ENCODE results near the gene PGS1.
A peak's percentile ranks its signal among the peaks of the same experiment; 100 is the strongest.

Gene PGS1

DNA sequence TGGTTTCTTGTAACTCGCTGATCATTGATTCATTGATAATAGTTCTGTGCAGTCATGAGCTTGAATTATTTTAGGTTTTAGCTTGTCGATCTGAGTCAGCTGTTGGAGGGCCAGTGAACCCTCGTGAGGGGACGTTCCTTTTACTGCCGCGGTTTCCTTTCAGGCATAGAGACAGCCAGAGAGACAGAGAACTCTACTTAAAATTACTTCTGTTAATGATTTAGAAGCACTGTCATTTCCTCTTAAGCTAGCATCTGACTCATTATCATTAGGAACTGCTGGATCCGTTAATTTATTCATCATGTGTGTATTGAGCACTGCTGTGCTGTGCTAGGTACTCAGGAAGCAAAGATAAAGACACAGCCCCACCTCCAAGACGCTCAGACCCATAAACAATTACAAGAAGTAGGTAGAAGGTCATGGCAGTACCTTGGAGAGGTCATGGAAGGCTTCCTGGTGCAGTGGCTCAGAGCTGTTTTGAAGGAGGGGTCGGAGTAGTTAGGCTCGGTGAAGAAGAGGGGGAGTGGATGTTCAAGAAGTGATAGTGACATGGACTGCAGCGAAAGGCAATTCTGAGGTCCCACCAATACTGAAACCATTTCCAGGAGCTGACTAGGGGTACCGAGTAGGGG, 3.3 kb downstream of the PGS1 start:
- Mint-ChIP-seq H3K9me3 (no peaks in the 10 kb centered on the region), H3K4me3 (peak overlapping the region; percentile 98), H3K36me3 (ENCODE audit: low read depth) (peaks cover 33% of the 10 kb centered on the region), H3K27me3 (ENCODE audit: low read depth) (no peaks in the 10 kb centered on the region), H3K27ac (peak overlapping the region; percentile 94), H3K4me1 (ENCODE audit: low read depth) (peaks cover 70% of the 10 kb centered on the region)

DNA sequence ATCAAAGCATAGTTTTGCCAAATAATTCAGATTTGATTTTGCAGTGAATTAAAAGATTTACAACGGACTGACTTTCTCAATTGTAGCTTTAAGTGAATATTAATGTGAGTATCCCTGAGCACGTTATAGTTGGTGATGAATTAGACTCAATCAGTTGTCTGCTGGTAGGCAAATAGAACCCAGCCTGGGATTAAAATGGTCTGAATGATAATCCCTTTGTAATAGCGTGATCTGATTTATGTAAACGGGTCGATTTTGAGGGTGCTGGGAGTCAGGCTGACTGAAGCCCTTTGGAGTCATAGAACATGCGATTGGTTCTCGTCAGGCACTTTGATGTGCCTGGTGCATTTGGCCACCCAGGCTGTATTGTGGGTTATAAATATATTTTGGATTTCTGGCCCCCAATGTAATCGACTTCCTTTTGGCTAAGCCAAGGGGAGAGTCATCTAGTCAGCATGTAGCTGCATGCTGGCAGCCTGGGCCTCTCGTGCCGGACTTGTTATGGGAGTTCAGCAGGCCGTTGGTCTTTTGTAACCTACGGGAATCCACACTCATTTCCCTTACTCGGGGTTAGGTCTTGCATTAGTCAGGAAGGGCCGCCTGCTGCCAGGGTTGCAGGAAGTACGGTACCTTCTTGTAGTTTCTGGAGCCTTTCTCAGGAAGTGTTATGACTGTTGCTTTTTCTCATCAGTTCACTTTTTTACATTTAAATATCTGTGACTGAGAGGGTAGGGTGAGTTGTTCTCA, 5.4 kb downstream of the PGS1 start:
- peak overlapping the region; percentile 98 for H3K27ac Mint-ChIP-seq
- H3K4me1 Mint-ChIP-seq (ENCODE audit: low read depth) = peaks cover 78% of the 10 kb centered on the region
- H3K4me3 Mint-ChIP-seq = peak overlapping the region; percentile 71
- H3K27me3 Mint-ChIP-seq (ENCODE audit: low read depth) = no peaks in the 10 kb centered on the region
- peaks cover 37% of the 10 kb centered on the region for H3K36me3 Mint-ChIP-seq (ENCODE audit: low read depth)
- no peaks in the 10 kb centered on the region for H3K9me3 Mint-ChIP-seq

DNA sequence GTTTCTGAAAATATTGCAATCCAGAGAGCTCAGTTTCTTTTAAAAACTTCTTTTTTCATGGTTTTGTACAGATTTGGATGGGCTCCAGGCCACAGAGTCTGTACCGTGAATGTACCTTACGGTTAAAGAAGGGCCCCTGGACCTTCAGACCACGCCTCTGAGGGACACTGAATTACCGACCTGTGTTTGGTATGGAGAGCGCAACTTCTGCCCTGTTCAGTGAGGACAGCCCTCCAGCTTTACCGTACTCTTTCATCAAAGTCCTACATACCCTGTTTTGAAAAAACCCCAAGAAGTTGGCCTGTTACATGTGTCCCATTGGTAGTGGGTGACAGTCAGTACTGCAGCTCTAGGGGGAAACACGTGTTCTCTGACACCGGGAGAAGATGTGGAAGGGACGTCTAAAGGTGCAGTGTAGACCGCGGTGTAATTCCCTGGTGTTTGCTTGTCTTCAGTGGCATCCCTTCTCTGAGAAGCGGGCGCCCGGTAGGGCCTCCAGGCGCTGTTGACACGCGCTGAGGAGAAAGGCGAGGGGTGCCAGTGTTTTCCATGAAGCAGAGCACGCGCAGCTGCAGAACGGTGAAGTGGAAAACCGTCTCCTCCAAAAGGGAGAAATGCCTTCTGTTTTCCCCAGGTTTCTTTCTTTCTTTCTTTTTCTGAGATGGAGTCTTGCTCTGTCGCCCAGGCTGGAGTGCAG, 6.2 kb downstream of the PGS1 start:
- no peaks in the 10 kb centered on the region for H3K27me3 Mint-ChIP-seq (ENCODE audit: low read depth)
- H3K9me3 Mint-ChIP-seq = no peaks in the 10 kb centered on the region
- H3K4me3 Mint-ChIP-seq = peak overlapping the region; percentile 71
- peak overlapping the region; percentile 98 for H3K27ac Mint-ChIP-seq
- H3K4me1 Mint-ChIP-seq (ENCODE audit: low read depth) = peaks cover 76% of the 10 kb centered on the region
- peaks cover 32% of the 10 kb centered on the region for H3K36me3 Mint-ChIP-seq (ENCODE audit: low read depth)

DNA sequence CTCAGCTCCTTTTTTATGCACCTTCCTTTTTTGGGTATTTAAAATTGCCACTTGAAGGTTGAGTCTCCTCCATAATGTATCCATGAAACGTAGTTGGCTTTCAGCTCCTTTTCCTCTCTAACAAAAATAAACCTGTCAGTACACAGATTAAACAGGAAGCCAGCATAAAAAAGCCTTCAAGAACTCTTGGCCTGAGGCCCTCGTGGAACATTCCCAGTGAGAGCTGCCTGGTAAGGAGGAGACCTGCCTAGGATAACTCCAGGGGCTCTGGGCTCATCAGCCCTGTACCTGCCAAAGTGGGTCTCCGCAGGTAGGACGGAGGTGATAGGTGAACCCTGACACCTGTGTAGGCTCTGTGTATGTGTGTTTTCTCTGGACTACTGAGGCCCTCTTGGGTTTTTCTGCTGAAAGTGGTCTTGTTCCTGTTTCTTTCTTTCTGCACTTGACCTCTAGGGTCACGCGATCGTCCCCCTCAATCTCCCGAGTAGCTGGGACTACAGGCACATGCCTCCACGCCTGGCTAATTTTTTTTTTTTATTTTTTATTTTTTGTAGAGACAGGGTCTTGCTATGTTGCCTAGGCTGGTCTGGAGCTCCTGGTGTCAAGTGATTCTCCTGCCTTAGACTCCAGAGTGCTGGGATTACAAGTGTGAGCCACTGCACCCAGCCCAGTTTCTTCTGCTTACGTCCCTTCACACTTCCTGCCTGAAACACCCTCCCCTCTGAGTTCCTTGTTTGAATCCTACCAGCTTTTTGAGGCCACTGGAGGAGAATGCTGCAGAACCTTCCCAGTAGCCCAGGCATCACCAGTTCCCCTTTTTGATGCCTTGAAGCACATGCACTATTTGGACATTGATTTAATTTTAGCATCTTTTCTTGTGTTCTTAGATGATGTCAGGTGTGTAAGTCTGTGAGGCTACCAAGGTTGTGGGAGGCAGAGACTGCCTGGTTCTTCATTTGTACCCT, 9.8 kb downstream of the PGS1 start:
- Mint-ChIP-seq H3K4me3 (peak overlapping the region; percentile 66), H3K27ac (peak overlapping the region; percentile 91), H3K9me3 (no peaks in the 10 kb centered on the region), H3K4me1 (ENCODE audit: low read depth) (peaks cover 60% of the 10 kb centered on the region), H3K27me3 (ENCODE audit: low read depth) (no peaks in the 10 kb centered on the region), H3K36me3 (ENCODE audit: low read depth) (peaks cover 27% of the 10 kb centered on the region)

DNA sequence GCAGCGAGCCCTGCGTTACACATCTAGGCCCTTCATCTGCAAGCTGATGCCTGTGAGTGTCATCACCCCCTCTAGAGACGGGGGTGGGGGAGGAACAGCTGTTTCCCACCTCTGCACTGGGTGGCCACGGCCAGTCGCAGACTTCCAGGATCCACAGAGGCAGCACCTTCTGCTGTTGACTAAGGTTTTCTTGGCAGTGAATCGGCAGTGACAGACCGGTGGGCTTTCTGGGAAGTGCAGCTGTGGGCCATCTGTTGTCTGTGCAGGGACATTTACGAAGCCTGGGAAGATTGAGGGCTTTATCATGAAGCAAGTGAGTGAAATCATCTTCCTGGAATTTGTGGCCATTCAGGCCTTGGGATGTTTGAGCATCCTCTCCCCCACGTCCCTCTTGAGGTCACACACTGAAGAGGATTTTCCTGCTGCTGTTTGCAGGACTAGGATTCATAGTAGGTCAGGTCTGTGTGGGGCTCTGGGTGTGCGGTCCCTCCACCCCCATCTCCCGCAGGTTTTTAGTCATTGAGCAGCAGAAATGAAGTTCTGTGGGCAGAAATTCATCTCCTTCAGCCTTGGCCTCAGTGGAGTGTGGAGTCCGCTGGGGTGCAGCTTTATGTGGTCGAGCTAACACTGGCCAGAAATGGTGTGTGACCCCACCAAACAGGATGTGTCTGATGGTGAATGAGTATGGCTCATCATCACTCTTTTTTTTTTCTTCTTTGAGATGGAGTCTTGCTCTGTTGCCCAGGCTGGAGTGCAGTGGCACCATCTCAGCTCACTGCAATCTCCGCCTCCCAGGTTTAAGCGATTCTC, 12.0 kb downstream of the PGS1 start:
- peak overlapping the region; percentile 36 for H3K27ac Mint-ChIP-seq
- peaks cover 44% of the 10 kb centered on the region for H3K4me1 Mint-ChIP-seq (ENCODE audit: low read depth)
- H3K4me3 Mint-ChIP-seq = no peak overlapping the region
- no peaks in the 10 kb centered on the region for H3K9me3 Mint-ChIP-seq
- no peaks in the 10 kb centered on the region for H3K27me3 Mint-ChIP-seq (ENCODE audit: low read depth)
- peaks cover 32% of the 10 kb centered on the region for H3K36me3 Mint-ChIP-seq (ENCODE audit: low read depth)

DNA sequence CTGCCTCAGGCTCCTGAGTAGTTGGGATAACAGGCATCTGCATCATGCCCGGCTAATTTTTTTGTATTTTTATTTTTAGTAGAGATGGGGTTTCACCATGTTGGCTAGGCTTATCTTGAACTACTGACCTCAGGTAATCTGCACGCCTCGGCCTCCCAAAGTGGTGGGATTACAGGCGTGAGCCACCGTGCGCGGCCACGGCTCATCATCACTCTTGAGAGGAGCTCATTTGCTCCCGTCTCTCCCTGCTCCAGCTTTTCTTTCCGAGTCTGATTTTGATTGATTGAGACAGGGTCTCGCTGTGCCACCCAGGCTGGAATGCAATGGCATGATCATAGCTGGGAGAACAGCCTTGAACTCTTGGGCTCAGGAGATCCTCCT, 12.6 kb downstream of the PGS1 start:
- Mint-ChIP-seq H3K9me3 (no peaks in the 10 kb centered on the region), H3K4me3 (no peak overlapping the region), H3K27me3 (ENCODE audit: low read depth) (no peaks in the 10 kb centered on the region), H3K36me3 (ENCODE audit: low read depth) (peaks cover 34% of the 10 kb centered on the region), H3K27ac (no peak overlapping the region), H3K4me1 (ENCODE audit: low read depth) (peaks cover 40% of the 10 kb centered on the region)

DNA sequence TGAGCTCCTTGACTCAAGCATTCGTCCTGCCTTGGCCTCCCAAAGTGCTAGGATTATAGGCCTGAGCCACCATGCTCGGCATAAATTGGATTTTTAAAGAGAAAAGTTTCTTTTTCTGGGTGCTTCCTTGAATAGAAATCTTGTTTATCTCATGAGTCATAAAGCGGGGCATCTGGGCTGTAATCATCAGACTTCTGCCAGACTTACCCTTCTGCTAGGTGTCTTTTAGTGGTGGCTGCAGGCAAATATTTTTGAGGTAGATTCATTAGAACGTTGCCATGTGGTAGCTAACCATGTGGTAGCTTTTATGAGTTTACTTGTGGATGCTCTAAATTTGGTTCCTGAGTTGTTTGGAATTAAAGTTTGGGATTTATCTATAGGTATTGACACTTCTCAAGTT, 13.4 kb downstream of the PGS1 start:
- no peaks in the 10 kb centered on the region for H3K27me3 Mint-ChIP-seq (ENCODE audit: low read depth)
- H3K36me3 Mint-ChIP-seq (ENCODE audit: low read depth) = peaks cover 32% of the 10 kb centered on the region
- H3K9me3 Mint-ChIP-seq = no peaks in the 10 kb centered on the region
- H3K4me3 Mint-ChIP-seq = no peak overlapping the region
- no peak overlapping the region for H3K27ac Mint-ChIP-seq
- peaks cover 35% of the 10 kb centered on the region for H3K4me1 Mint-ChIP-seq (ENCODE audit: low read depth)

DNA sequence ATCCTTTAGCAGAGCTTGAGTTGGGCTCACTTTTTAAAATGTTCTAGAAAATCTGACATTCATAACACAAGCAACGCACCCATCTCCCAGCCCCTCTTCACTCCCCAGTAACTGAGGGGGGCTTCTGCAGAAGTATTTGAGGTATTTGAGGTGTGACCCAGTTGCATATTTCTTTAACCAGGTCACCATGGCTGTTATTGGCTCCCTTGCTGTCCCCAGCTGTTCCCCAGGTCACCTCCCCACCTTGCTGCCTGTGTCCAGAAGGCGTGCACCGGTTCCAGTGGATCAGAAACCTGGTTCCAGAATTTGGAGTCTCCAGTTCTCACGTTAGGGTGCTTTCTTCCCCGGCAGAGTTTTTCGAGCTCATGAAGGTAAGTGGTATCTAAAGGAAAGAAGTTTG, 13.8 kb downstream of the PGS1 start:
- Mint-ChIP-seq H3K4me3 (no peak overlapping the region), H3K27ac (no peak overlapping the region), H3K27me3 (ENCODE audit: low read depth) (no peaks in the 10 kb centered on the region), H3K9me3 (no peaks in the 10 kb centered on the region), H3K36me3 (ENCODE audit: low read depth) (peaks cover 35% of the 10 kb centered on the region), H3K4me1 (ENCODE audit: low read depth) (peaks cover 34% of the 10 kb centered on the region)

DNA sequence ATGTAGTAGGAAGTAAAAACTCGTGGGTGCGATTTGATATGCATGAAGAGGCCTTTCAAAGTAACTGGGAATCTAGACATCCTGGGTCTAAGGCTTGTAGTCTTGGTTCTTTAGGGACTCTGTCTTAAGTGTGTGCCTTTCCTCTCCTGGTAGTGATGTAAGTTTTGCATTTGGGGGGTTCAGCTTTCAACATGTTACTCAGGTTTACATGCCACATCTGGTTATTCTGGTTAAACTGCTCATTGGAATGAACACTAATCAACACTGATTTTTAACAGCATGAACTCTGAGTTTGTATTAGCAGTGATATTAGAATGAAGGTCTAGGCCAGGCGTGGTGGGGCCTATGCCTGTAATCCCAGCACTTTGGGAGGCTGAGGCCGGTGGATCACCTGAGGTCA, 15.1 kb downstream of the PGS1 start:
- Mint-ChIP-seq H3K4me1 (ENCODE audit: low read depth) (peaks cover 27% of the 10 kb centered on the region), H3K9me3 (no peaks in the 10 kb centered on the region), H3K27ac (peak overlapping the region; percentile 23), H3K36me3 (ENCODE audit: low read depth) (peaks cover 41% of the 10 kb centered on the region), H3K4me3 (no peak overlapping the region), H3K27me3 (ENCODE audit: low read depth) (no peaks in the 10 kb centered on the region)

DNA sequence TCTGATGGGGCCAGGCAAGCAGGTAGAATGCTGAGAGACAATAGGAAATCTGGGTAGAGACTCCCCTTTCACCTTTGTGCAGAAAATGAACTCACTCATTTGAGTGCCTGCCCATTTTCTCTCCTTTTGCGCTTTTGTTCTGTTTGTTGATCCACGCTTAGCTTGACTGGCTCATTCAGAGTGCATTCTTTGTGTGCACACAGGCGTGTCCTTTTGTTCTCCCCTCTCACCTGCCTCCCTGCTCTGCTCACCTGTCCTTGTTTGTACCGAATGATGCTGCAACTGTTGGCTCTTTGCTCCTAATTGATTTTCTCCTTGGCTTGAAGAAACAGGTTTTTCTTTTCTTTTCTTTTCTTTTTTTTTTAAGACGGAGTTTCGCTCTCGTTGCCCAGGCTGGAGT, 15.8 kb downstream of the PGS1 start:
- Mint-ChIP-seq H3K36me3 (ENCODE audit: low read depth) (peaks cover 45% of the 10 kb centered on the region), H3K27ac (no peak overlapping the region), H3K4me3 (no peak overlapping the region)

DNA sequence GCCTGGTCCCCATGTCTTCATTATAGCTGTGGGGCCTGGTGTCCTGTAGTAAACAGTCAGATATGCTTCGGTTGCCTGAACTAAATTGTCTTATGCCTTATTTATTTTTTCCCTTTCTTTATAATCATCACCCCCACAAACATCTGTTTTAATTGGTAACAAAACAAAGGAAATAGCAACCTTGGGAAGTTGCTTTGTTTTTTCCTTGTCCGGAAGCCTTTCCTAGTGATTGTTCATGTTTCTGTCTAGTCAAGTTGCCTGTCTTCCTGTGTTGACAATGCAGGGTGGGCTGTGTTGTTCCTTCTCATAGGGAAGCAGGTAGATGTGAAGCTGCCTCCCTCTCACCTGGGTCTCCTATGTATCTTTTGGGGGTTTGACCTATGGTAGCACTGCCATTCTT, 16.7 kb downstream of the PGS1 start:
- peaks cover 50% of the 10 kb centered on the region for H3K36me3 Mint-ChIP-seq (ENCODE audit: low read depth)
- peaks cover 20% of the 10 kb centered on the region for H3K4me1 Mint-ChIP-seq (ENCODE audit: low read depth)
- no peak overlapping the region for H3K27ac Mint-ChIP-seq
- H3K4me3 Mint-ChIP-seq = no peak overlapping the region
- H3K27me3 Mint-ChIP-seq (ENCODE audit: low read depth) = no peaks in the 10 kb centered on the region
- no peaks in the 10 kb centered on the region for H3K9me3 Mint-ChIP-seq

More for the DNA sequence above, 15.8 kb downstream of the PGS1 start:
- Mint-ChIP-seq H3K27me3 (ENCODE audit: low read depth) (no peaks in the 10 kb centered on the region), H3K9me3 (no peaks in the 10 kb centered on the region), H3K4me1 (ENCODE audit: low read depth) (peaks cover 21% of the 10 kb centered on the region)

DNA sequence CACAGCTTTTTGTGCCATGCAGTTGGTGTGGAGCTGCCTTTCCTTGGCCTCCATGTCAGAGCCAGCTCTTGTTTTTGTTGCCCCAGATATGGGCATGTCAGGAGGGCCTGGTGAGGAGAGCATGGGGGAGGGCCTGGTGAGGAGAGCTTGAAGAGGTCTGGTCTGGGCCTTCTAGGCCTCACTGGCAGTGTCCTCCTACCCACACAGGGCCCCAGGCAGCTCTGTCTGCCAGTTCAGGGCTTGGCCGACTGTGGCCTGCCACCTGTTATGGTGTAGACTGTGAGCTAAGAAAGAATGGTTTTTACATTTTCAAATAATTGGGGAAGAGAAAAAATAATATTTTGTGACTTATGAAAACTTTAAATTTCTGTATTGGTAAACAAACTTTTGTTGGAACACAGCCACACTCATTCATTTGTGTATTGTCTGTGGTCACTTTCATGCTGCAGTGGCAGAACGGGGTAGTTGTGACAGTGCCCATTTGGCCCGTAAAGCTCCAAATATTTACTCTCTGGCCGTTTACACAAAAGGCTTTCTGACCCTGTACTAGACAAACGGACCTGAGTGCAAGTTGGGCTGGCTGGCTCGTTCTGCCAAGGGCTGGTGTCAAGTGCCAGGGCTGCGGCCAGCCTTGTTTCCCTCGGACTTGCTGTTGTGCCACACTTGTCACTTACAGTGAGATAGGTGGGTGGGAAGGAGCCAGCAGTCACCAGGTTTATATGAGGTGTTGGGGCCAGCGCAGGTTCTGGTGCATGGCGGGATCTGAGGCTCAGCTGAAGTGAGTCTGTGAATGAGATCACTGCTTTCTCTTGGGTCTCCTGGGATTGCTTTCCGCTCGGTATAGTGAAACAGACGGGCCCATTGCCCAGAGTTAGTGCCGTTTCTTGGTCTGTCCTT, 18.2 kb downstream of the PGS1 start:
- Mint-ChIP-seq H3K4me3 (no peak overlapping the region), H3K27me3 (ENCODE audit: low read depth) (no peaks in the 10 kb centered on the region), H3K4me1 (ENCODE audit: low read depth) (peaks cover 12% of the 10 kb centered on the region), H3K9me3 (no peaks in the 10 kb centered on the region), H3K27ac (no peak overlapping the region), H3K36me3 (ENCODE audit: low read depth) (peaks cover 57% of the 10 kb centered on the region)

DNA sequence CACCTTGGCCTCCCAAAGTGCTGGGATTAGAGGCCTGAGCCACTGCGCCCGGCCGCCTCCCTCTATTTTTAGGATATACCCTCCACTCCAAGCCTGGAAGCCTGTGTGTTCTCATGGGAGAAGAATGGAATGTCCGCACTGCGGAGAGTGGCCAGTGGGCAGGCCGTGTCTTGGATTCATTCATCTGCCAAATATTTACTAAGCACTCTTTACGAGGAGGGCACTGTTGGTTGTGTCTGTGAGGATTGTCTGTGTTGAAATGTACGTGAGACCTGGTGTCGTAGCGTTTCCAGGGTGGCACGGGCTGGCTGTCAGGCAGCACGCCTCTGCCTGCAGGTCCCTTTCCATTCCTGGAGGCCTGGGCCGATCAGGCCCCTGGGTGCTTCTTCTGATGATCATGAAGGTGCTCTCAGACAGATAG, 19.2 kb downstream of the PGS1 start:
- H3K27me3 Mint-ChIP-seq (ENCODE audit: low read depth) = no peaks in the 10 kb centered on the region
- no peak overlapping the region for H3K4me3 Mint-ChIP-seq
- H3K9me3 Mint-ChIP-seq = no peaks in the 10 kb centered on the region
- peaks cover 9% of the 10 kb centered on the region for H3K4me1 Mint-ChIP-seq (ENCODE audit: low read depth)
- H3K36me3 Mint-ChIP-seq (ENCODE audit: low read depth) = peaks cover 63% of the 10 kb centered on the region
- no peak overlapping the region for H3K27ac Mint-ChIP-seq

Measured in T-helper 1 cell treated with Interleukin-12 subunit alpha and Interleukin-12 subunit beta and Interleukin-4 antibody, amounts not matched to agents 30 μg/mL and 1 μg/mL, for 36 hours (primary cell).